Trophoblast cell (in vitro differentiated cells and primary cell): ENCODE data around the gene ARSD.
A peak's percentile ranks its signal among the peaks of the same experiment; 100 is the strongest.
"Not testable (repeated sequence)": the region's sequence is repeated elsewhere in the genome, so short reads cannot be mapped to it uniquely, and the experiment has no call there.

Source experiments
- DNase-seq, 2 donors: peaks; one replicate each; pipeline ENCODE4 v3.0.0-alpha.2; 2016
- H2AFZ ChIP-seq: 2 replicates; pipeline ENCODE4 v1.6.1; 2013; ENCODE audit warnings: low read length, moderate library complexity, mild to moderate bottlenecking; ENCODE audit not compliant: insufficient read depth, poor library complexity
- H2AK5ac ChIP-seq: 2 replicates; pipeline ENCODE4 v1.6.1; 2013; ENCODE audit warnings: mild to moderate bottlenecking, low read length
- H2BK120ac ChIP-seq: 2 replicates; pipeline ENCODE4 v1.6.1; 2013; ENCODE audit warnings: low read length, mild to moderate bottlenecking, moderate library complexity; ENCODE audit not compliant: insufficient read depth, poor library complexity
- H2BK12ac ChIP-seq: 2 replicates; pipeline ENCODE4 v1.6.1; 2013; ENCODE audit warnings: mild to moderate bottlenecking, low read length, moderate library complexity
- H2BK5ac ChIP-seq: 2 replicates; pipeline ENCODE4 v1.6.1; 2013; ENCODE audit warnings: low read length, low read depth, moderate library complexity, mild to moderate bottlenecking; ENCODE audit not compliant: poor library complexity
- H3K14ac ChIP-seq: 2 replicates; pipeline ENCODE4 v1.6.1; 2013; ENCODE audit warnings: mild to moderate bottlenecking, low read length
- H3K18ac ChIP-seq: 2 replicates; pipeline ENCODE4 v1.6.1; 2013; ENCODE audit warnings: mild to moderate bottlenecking, low read length
- H3K23ac ChIP-seq: 2 replicates; pipeline ENCODE4 v1.6.1; 2013; ENCODE audit warnings: low read length
- H3K27ac ChIP-seq: 2 replicates; pipeline ENCODE4 v1.5.1; 2013; ENCODE audit warnings: low read depth, mild to moderate bottlenecking, inconsistent platforms, low read length, moderate library complexity
- H3K27me3 ChIP-seq: 2 replicates; pipeline ENCODE4 v1.6.1; 2013; ENCODE audit warnings: inconsistent platforms, mild to moderate bottlenecking, low read length, moderate library complexity; ENCODE audit not compliant: insufficient read depth
- H3K36me3 ChIP-seq, 2 experiments: 1 replicate in 1 of 2; 2 replicates in 1 of 2; pipeline ENCODE4 v1.6.1; 2013; ENCODE audit warnings: low read length in 2 of 2, mild to moderate bottlenecking in 2 of 2, moderate library complexity in 1 of 2; ENCODE audit not compliant: insufficient read depth in 2 of 2, control insufficient read depth in 1 of 2
- H3K4ac ChIP-seq: 2 replicates; pipeline ENCODE4 v1.6.1; 2013; ENCODE audit warnings: low read depth, mild to moderate bottlenecking, low read length, moderate library complexity
- H3K4me1 ChIP-seq, 2 experiments: 1 replicate in 1 of 2; 2 replicates in 1 of 2; pipeline ENCODE4 v1.6.1; 2013; ENCODE audit warnings: low read length in 2 of 2, mild to moderate bottlenecking in 2 of 2, moderate library complexity in 1 of 2; ENCODE audit not compliant: insufficient read depth in 2 of 2, control insufficient read depth in 1 of 2
- H3K4me2 ChIP-seq: 2 replicates; pipeline ENCODE4 v1.6.1; 2013; ENCODE audit warnings: inconsistent platforms, mild to moderate bottlenecking, low read length, moderate library complexity
- H3K4me3 ChIP-seq: 2 replicates; pipeline ENCODE4 v1.5.1; 2013; ENCODE audit warnings: mild to moderate bottlenecking, low read depth, low read length, inconsistent platforms
- H3K79me1 ChIP-seq: one replicate; pipeline ENCODE4 v1.6.1; 2013; ENCODE audit warnings: low read length
- H3K79me2 ChIP-seq: 2 replicates; pipeline ENCODE4 v1.6.1; 2013; ENCODE audit warnings: low read length, mild to moderate bottlenecking; ENCODE audit not compliant: control insufficient read depth, insufficient read depth, poor library complexity
- H3K9ac ChIP-seq: 2 replicates; pipeline ENCODE4 v1.6.1; 2013; ENCODE audit warnings: mild to moderate bottlenecking, low read length
- H3K9me3 ChIP-seq: 2 replicates; pipeline ENCODE4 v1.6.1; 2013; ENCODE audit warnings: low read depth, mild to moderate bottlenecking, control low read depth, inconsistent platforms, low read length; ENCODE audit not compliant: insufficient read depth
- H4K12ac ChIP-seq: 2 replicates; pipeline ENCODE4 v1.6.1; 2013; ENCODE audit warnings: low read depth, mild to moderate bottlenecking, low read length, moderate library complexity
- H4K8ac ChIP-seq: 2 replicates; pipeline ENCODE4 v1.6.1; 2013; ENCODE audit warnings: low read depth, mild to moderate bottlenecking, low read length, moderate library complexity
- H4K91ac ChIP-seq: one replicate; pipeline ENCODE4 v1.6.1; 2013; ENCODE audit warnings: low read depth, mild to moderate bottlenecking, low read length, moderate library complexity
- WGBS: extraction: QIAGEN DNeasy Blood & Tissue Kit; methylation state at CpG from one replicate; pipeline ENCODE4 v1.1.7; 2013; ENCODE audit warnings: missing lambda C conversion rate; ENCODE audit not compliant: insufficient read length, insufficient coverage; ENCODE audit errors: extremely low coverage; 5-methylcytosine and 5-hydroxymethylcytosine counted together

ARSD gene

DNA sequence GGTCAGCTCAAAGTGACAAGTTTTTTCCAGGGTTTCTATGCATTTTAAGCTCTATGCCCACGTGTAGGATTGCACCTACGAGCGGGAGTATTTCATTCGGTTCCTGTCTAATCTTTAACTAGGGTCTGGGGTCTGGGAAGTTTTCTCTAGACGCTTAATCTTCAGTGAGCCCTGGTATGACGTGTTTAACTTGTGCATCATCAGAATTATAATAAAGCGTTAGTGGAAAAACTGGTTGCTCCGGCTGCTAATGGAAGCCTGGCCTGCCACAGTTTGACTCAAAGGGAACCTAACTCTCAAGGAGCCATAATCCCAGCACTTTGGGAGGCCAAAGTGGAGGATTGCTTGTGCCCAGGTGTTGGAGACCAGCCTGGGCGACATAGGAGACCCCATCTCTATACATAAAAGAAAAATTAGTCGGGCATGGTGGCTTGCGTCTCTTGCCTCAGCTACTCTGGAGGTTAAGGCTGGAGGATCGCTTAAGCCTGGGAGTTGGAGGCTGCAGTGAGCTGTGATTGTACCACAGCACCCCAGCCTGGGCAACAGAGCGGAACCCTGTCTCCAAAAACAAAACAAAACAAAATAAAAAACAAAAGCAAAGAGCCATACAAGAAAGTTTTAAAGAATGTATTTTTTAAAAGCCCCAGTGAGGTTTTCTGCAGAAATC is 30.2 kb downstream of the ARSD start:
- Histone ChIP-seq H3K79me1 (peaks cover 21% of the 10 kb centered on the region), H2BK5ac (peak overlapping the region; percentile 64)

DNA sequence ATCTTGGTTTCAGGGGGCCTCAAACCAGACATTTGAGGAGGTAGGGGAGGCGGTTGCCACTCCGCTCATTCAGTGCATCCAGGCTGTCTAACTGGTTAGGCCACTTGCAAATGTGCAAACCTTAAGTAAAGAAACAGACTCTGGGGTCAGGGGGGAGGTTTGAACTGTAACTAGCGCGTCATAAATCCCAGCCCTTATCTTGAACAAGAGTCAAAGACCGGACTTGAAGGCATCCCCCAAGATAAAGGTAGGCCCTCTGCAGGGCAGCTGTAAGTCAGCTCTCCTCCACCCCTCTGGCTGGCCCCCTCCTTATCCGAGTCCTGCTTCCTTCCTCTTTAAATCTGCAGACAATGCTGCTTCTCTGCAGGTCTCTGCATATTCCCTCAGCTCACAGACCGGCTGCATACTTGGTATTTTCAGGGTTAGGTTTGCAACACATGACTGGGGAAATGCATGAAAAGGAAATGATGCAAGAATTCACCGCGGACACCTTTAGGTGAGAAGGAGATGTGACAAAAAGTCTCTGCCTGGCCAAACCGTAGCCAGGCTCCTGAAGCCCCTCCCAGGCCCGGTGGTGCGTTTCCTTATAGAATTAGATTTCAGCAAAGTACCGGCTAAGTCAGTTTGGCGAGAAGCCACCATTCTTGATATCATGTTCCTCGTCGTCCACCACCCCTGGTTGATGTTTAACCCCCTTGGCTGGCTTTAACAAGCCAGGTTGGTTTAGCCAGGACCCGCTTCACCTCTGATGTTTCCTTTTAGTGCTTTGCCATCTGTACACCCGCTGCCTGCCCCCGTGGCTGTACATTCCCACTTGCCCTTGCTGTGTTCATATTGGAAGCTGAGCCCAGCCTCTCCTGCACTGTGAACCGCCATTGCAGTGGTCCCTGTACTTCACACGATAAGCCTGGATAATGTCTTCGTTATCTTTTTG is 31.2 kb downstream of the ARSD start:
- H3K23ac ChIP-seq, H3K79me2 ChIP-seq, H3K36me3 ChIP-seq, H3K9ac ChIP-seq, H4K12ac ChIP-seq, H2AK5ac ChIP-seq, H3K4me3 ChIP-seq, H3K4ac ChIP-seq, H3K9me3 ChIP-seq, H3K27me3 ChIP-seq: not testable (repeated sequence)
- peak overlapping the region; percentile 33 for H4K8ac ChIP-seq
- H3K14ac ChIP-seq = peak overlapping the region; percentile 79
- peak overlapping the region; percentile 76 for H3K18ac ChIP-seq
- H2AFZ ChIP-seq = peak overlapping the region; percentile 17
- peaks cover 20 to 23% of the 10 kb centered on the region in 2 experiments for H3K4me1 ChIP-seq
- H2BK120ac ChIP-seq = peak overlapping the region; percentile 81
- H2BK5ac ChIP-seq = peak overlapping the region; percentile 64
- H3K4me2 ChIP-seq = peak overlapping the region; percentile 43
- H3K79me1 ChIP-seq = peaks cover 21% of the 10 kb centered on the region
- H2BK12ac ChIP-seq = peak overlapping the region; percentile 97
- WGBS = no CpG with 5 or more reads among the region's 22 CpGs
- DNase-seq = peak; percentile 2 to 45
- H3K27ac ChIP-seq = peak overlapping the region; percentile 93
- H4K91ac ChIP-seq = peak overlapping the region; percentile 92

More for the DNA sequence above, 30.2 kb downstream of the ARSD start:
- Histone ChIP-seq H3K4me1 (peaks cover 20 to 23% of the 10 kb centered on the region in 2 experiments), H4K12ac (peak overlapping the region; percentile 26), H3K4me2 (no peak overlapping the region), H3K27me3 (no peaks in the 10 kb centered on the region), H2AFZ (no peak overlapping the region), H3K36me3 (peaks cover 0 to under 1% of the 10 kb centered on the region in 2 experiments), H3K14ac (peak overlapping the region; percentile 65), H4K8ac (peak overlapping the region; percentile 23), H3K4me3 (no peak overlapping the region), H3K23ac (no peak overlapping the region), H3K9me3 (no peaks in the 10 kb centered on the region), H2BK120ac (peak overlapping the region; percentile 95), H3K79me2 (no peaks in the 10 kb centered on the region), H4K91ac (peak overlapping the region; percentile 92), H3K27ac (peak overlapping the region; percentile 89), H3K9ac (no peak overlapping the region), H3K4ac (no peak overlapping the region), H2AK5ac (no peak overlapping the region), H2BK12ac (peak overlapping the region; percentile 69), H3K18ac (peak overlapping the region; percentile 77)
- DNase-seq = peak; percentile 47 to 74
- WGBS = no CpG with 5 or more reads among the region's 13 CpGs

DNA sequence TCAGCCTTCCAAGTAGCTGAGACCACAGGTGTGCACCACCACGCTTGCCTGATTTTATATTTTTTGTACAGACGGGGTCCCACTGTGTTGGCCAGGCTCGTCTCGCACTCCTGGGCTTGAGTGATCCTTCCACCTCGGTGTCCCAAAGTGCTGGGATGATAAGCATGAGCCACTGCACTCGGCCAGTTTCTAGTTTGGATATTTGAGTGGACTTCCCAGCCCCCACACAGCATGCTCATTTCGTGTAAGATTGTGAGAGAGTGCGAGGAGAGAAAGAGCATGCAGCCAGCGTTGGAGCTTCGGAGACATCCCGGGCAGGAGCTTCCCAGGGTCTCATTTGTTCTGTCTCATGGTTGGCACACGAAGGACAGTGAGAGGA is 31.8 kb downstream of the ARSD start:
- Histone ChIP-seq H3K36me3 (no peaks in the 10 kb centered on the region), H3K27ac (peak overlapping the region; percentile 93), H4K12ac (no peak overlapping the region), H3K9ac (no peak overlapping the region), H3K14ac (peak overlapping the region; percentile 79), H3K18ac (peak overlapping the region; percentile 61), H3K4ac (peak overlapping the region; percentile 8), H2AK5ac (no peak overlapping the region), H3K4me1 (peaks cover 20 to 23% of the 10 kb centered on the region in 2 experiments), H3K4me2 (peak overlapping the region; percentile 43), H3K4me3 (no peak overlapping the region), H3K27me3 (no peaks in the 10 kb centered on the region), H2BK5ac (peak overlapping the region; percentile 45), H2AFZ (peak overlapping the region; percentile 17), H3K79me1 (peaks cover 23% of the 10 kb centered on the region), H4K91ac (peak overlapping the region; percentile 87), H3K23ac (no peak overlapping the region), H3K79me2 (no peaks in the 10 kb centered on the region), H3K9me3 (no peaks in the 10 kb centered on the region), H4K8ac (peak overlapping the region; percentile 33), H2BK120ac (peak overlapping the region; percentile 52), H2BK12ac (peak overlapping the region; percentile 97)
- DNase-seq = no peak
- no CpG with 5 or more reads among the region's 12 CpGs for WGBS

DNA sequence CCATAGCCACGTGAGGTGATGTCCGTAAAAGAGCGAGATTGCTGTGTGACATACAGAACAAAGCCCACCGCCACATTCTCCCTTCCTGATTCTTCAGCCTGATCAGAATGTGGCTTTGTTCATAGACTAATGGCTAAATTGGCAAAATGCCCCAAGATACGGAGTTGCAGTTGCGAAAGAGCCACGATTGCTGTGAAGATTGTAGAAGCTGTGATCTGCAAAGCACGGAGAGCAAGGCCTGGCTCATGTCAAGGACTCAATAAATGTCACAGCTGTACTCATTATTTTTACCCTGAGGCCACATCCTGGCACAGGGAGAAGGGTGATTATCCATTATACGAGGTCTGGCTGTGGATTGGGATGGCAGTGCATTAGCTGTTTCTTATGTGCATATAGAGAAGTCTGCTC is 34.2 kb downstream of the ARSD start:
- H3K23ac ChIP-seq = no peak overlapping the region
- peak overlapping the region; percentile 7 for H2BK12ac ChIP-seq
- H4K8ac ChIP-seq = no peak overlapping the region
- peak overlapping the region; percentile 63 for H4K91ac ChIP-seq
- no CpG with 5 or more reads among the region's 9 CpGs for whole genome bisulfite sequencing
- no peak overlapping the region for H4K12ac ChIP-seq
- no peaks in the 10 kb centered on the region for H3K79me2 ChIP-seq
- peak overlapping the region; percentile 2 for H2BK5ac ChIP-seq
- peak overlapping the region; percentile 77 for H3K27ac ChIP-seq
- peaks cover 27% of the 10 kb centered on the region for H3K79me1 ChIP-seq
- no peak overlapping the region for H2AFZ ChIP-seq
- no peaks in the 10 kb centered on the region for H3K27me3 ChIP-seq
- H3K4me3 ChIP-seq = no peak overlapping the region
- H3K4ac ChIP-seq = no peak overlapping the region
- H3K14ac ChIP-seq = no peak overlapping the region
- peak overlapping the region; percentile 8 for H2BK120ac ChIP-seq
- no peak overlapping the region for H2AK5ac ChIP-seq
- no peak overlapping the region for H3K9ac ChIP-seq
- peaks cover 24% of the 10 kb centered on the region in 2 experiments for H3K4me1 ChIP-seq
- no peaks in the 10 kb centered on the region for H3K36me3 ChIP-seq
- peak in 1 of 2 donors; percentile 62 for DNase-seq
- no peaks in the 10 kb centered on the region for H3K9me3 ChIP-seq
- H3K4me2 ChIP-seq = peak overlapping the region; percentile 48
- H3K18ac ChIP-seq = no peak overlapping the region
